ENCODE data around the gene MOV10L1. TPM values are rescaled to one million over a fixed set of nuclear protein-coding genes. Genes with fewer than 3 reads are reported as not detected.

Gene MOV10L1
- total RNA-seq, 1 experiment from 2014 or later = not detected

GRCh38 chr22:50188356-50188755 lies 98.5 kb downstream of the MOV10L1 start:
- no peak for DNase-seq (ENCODE audit: low spot score)

DNA sequence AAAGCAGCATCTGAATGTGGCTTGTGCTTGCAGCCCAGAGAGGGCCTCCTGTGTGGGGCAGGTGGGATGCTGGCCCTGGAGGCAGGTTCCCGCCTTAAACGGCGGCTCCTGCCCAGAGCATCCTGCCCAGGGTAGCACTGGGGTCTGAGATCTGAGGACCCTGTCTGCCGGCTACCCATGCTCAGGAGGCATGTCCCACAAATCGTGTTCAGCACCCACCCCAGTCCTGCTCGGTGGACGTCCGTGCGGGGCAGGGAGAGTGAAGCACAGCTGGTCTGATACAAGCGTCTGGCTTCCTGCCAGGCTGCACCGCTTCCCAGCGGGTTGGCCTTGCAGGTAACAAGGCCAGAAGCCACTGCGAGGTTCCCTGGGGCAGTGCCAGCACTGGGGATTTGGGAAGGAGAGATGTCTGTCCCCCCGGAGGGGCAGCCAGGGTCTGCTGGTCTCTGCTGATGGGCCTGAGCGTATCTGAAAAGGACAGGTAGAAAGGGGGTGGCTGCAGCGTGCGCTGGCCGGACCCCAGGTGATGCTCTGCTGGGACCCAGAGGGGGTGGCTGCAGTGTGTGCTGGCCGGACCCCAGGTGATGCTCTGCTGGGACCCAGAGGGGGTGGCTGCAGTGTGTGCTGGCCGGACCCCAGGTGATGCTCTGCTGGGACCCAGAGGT lies 99.5 kb downstream of the MOV10L1 start:
- peak; percentile 55 for DNase-seq (ENCODE audit: low spot score)

GRCh38 chr22:50189849-50190181 lies 100.0 kb downstream of the MOV10L1 start:
- no peak for DNase-seq (ENCODE audit: low spot score)

DNA sequence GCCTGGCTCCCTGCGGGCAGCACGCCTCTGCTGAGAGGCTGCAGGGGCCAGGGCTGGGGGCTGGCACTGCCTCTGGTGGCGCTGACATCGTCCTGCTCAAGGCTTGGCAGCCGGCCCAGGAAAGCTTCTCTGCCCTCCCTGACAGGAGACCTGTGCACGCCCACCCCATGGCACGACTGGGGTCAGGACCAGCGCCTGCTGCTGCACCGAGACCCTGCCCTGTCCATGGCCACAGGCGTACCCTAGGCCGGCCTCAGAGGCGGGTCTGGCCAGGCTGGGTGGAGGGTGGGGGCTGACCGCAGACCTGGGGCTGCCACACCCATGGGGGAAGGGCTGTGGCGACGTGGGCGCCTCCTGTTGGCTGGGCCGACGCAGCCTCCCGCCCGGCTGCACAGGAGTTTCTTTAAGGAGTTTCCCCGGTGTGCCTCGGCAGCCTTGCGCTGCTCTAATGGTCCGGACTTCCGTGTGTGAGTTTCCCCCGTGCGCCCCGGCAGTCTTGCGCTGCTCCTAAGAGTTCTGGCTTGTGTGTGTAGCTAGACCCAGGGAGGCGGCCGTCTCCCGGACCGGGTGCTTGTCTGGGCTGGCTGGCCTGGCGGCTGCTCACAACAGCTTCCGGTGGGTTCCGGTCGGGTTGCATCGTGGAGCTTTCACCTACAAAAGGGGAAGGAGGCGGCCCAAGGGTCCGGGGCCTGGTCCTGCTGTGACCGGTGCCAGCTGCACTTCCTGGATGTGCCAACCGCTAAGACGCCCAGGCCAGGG lies 100.6 kb downstream of the MOV10L1 start:
- DNase-seq (ENCODE audit: low spot score) = peak; percentile 84

- DNase-seq (ENCODE audit: low spot score) = no peak
These were observed 101.3 kb downstream of the MOV10L1 start for GRCh38 chr22:50190941-50191741.

DNA sequence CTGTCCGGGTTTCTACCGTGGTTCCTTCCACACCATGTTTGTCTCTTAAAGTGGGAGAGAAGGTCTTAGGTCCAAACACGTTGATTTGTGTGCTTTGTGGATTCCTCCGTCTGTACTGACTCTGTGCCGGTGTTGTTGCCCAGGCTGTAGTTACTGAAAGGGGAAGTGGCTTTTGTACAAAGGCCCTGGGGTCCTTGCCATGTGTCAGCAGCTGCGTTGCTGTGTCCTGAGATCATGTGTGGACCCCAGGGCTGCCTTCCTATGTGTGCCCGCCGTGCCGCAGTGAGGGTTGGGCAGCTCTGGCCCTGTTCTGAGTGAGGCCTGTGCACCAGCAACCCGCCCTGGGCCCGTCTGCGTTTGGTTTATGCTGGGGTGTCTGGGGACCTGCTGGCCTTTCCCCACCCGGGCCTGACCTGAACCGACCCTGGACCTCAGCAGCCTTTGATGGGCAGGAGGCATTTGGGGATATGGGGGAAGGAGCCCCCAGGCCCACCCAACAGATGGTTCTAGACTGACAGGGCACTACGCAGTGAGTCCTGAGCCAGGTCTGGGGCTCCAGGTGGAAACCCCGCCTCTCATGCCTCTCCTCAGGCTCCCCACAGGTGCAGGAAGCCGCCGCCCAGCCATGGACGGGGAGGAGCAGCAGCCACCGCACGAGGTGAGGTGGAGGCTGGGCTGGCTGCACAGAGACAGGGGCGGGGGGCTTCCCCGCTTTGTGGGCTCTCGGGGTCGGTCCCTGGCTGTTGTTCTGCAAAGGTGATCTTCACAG lies 102.8 kb downstream of the MOV10L1 start:
- no peak for DNase-seq (ENCODE audit: low spot score)

GRCh38 chr22:50193621-50194020 lies 103.8 kb downstream of the MOV10L1 start:
- DNase-seq (ENCODE audit: low spot score) = no peak

DNA sequence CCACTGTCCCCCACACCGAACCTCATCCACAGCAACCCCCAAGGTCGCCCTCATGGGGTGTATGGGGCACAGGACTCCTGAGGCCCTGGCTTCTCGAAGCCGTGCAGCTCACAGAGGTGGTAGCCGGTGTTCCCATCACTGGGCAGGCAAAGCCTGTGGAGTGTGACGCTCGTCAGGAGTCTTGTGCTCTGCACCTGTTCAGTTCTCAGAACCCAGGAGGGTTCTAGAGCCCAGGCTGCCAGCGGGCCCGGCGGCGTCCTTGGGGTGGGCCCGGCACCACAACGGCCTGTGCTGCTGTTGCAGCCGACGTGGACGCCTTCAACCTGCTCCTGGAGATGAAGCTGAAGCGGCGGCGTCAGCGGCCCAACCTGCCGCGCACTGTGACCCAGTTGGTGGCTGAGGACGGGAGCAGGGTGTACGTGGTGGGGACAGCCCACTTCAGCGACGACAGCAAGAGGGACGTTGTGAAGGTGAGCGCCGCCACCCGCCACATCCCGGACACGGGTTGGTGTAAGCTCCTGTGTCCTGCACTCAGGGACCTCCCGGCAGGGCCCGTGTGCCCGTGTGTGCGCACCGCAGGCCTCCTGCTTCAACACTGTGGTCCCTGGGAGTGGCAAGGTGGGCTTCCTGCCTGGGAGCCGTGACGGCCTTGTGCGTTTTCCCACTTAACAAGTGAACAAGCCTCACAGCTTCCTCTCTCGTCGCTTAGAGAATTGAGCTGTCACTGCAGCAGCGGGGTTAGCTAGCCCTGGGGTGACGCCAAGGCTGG lies 104.4 kb downstream of the MOV10L1 start:
- DNase-seq (ENCODE audit: low spot score) = no peak

GRCh38 chr22:50196256-50196655 lies 106.5 kb downstream of the MOV10L1 start:
- no peak for DNase-seq (ENCODE audit: low spot score)

- no peak for DNase-seq (ENCODE audit: low spot score)
These were observed 107.4 kb downstream of the MOV10L1 start for GRCh38 chr22:50197000-50197800.

GRCh38 chr22:50197856-50198623 lies 108.2 kb downstream of the MOV10L1 start:
- no peak for DNase-seq (ENCODE audit: low spot score)

DNA sequence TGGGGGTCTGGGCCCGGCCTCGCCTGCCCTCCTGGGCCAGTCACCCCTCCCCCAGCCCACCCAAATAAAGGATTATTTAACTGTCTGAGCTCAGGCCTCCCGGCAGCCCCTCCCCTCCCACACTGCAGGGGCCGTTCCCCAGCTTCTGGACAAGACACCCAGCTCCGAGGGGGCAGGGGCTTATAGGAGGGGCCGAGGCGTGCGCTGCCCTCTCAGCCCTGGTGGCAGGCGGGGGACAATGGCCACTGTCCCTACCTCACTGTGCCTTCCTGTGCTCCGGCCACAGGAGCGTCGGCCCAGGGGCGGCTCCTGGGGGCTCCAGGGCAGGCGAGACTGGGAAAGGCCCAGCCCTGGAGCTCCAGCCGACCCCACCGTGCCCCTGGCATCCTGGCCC lies 108.8 kb downstream of the MOV10L1 start:
- DNase-seq (ENCODE audit: low spot score) = no peak

DNA sequence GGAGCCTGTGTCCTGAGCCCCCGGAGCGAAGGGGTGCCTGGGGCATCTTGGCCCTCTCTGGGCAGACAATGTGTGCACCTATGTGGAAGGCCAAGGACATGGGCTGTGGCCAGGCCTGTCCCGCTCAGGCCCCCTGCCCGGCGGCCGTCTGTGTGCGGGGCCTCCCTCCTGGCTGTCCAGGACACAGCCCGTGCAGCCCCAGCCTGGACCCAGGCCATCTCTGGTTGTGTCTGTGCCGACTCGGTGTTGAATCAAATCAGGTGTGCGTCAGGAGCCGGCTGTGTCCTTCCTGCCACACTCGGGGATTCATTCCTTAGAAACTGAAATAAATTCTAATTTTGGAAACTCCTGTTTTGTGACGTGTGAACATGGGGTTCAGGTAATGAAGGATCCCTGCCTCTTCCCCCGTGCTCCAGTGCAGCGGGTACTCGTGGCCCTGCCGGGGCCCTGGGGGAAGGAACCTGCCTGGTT lies 109.5 kb downstream of the MOV10L1 start:
- DNase-seq (ENCODE audit: low spot score) = no peak

GRCh38 chr22:50199829-50200460 lies 110.1 kb downstream of the MOV10L1 start:
- DNase-seq (ENCODE audit: low spot score) = peak; percentile 26

DNA sequence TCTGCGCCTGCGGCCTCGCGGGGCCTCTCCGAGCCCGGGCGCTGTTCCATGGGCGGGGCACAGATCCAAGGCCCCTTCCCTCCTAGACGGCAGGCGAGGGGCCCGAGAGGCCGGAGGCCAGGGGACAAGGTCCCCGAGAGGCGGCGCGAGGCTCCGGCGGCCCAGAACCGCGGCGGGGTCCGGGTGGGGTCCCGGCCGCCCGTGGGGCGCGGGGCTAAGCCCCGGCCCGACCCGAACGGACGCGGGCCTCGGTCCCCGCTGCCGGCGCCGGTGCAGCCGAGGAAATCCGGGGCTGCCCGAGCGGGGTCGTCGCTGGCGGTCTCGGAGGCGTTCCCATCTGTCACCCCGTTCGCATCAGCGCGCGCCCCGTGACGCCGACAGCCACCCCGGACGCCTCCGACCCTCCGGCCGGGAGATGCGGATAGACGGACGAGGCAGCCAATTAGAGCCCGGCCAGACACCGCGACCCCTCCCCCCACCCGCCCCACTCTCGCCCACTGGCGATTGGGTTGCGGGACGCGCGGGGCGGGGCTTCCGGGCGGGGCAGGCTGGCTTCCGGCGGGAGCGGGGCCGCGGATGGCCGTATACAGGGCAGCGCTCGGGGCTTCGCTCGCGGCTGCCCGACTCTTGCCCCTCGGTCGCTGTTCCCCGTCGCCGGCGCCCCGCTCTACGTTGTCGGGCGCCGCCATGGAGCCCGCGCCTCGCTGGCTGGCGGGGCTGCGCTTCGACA lies 110.8 kb downstream of the MOV10L1 start, which contains the start of gene SELENOO:
Gene SELENOO (plus strand): TSS at position 551 of the 730 bp plus-strand sequence. CDS start 26 bp downstream, at position 577.
- peak; percentile 64 for DNase-seq (ENCODE audit: low spot score)

DNA sequence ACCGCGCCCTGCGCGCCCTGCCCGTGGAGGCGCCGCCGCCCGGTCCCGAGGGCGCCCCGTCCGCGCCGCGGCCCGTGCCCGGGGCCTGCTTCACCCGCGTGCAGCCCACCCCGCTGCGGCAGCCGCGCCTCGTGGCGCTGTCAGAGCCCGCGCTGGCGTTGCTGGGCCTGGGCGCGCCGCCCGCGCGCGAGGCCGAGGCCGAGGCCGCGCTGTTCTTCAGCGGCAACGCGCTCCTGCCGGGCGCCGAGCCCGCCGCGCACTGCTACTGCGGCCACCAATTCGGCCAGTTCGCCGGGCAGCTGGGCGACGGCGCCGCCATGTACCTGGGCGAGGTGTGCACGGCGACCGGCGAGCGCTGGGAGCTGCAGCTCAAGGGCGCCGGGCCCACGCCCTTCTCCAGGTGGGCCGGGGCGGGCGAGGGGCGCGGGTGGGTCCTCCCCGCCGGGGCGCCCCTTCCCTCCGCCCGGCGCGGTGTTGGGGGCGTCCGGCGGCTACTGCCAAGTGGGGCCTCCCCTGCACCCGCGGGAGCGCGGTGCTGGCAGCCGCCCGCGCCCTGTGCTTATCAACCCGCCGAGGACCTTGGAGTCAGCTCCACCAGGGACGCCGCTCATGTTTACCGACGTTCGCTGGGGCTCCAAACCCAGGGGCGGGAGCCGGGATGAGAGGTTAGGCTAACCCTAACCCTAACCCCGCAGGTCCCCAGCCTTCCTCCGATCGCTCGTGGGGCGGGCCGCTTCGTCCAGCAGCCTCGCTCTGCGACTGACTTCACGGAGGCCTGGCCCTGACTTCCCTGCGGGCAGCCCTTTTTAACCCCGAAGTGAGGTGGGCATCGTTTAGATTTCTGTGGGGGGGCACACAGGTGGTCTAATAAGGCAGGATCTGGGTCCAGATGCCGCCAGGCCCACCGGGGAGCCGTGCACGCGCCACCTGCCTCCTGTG lies 111.7 kb downstream of the MOV10L1 start:
- DNase-seq (ENCODE audit: low spot score) = peak; percentile 19

All from HT-29 (cell line).